SK-N-MC (cell line): ENCODE measurements around the gene ZNF576.

ENCODE experiments used
- DNase-seq: peaks from one replicate; pipeline ENCODE4 v3.0.0-alpha.2; 2011; ENCODE audit warnings: low read depth, low spot score
- H3K27ac ChIP-seq: fragments of 200-600 bp; sonication (generic); 2 replicates; pipeline ENCODE4 v1.5.1; 2016; ENCODE audit warnings: mixed run types
- H3K36me3 ChIP-seq: fragments of 200-600 bp; sonication (generic); 2 replicates; pipeline ENCODE4 v1.6.1; 2017; ENCODE audit warnings: antibody characterized with exemption, low read length, mixed read lengths; ENCODE audit not compliant: insufficient read depth
- H3K4me3 ChIP-seq: fragments of 200-600 bp; sonication (generic); 2 replicates; pipeline ENCODE4 v1.5.1; 2016
- H3K9ac ChIP-seq: fragments of 200-600 bp; sonication (generic); 2 replicates; pipeline ENCODE4 v1.8.0; 2017; ENCODE audit warnings: mixed run types, mixed read lengths; ENCODE audit not compliant: insufficient read length
- H3K9me3 ChIP-seq: fragments of 200-600 bp; sonication (generic); 2 replicates; pipeline ENCODE4 v1.6.1; 2017; ENCODE audit warnings: low read depth, mild to moderate bottlenecking, antibody characterized with exemption, low read length, moderate library complexity, mixed read lengths
- EZH2 ChIP-seq: fragments of 200-600 bp; sonication (generic); IDR thresholded peaks from one replicate; pipeline ENCODE4 v1.6.1; 2017; ENCODE audit warnings: antibody characterized with exemption
- FOXP2 ChIP-seq: optimal IDR thresholded peaks from 2 replicates; pipeline ENCODE3; 2011; ENCODE audit warnings: mild to moderate bottlenecking, moderate library complexity; ENCODE audit not compliant: insufficient read depth; ENCODE audit errors: extremely low read length, control extremely low read depth
- POLR2AphosphoS5 ChIP-seq: IDR thresholded peaks from 2 replicates; pipeline ENCODE4 v1.6.1; 2012; ENCODE audit warnings: mild to moderate bottlenecking, low read depth, low read length, borderline replicate concordance

ZNF576 gene

DNA sequence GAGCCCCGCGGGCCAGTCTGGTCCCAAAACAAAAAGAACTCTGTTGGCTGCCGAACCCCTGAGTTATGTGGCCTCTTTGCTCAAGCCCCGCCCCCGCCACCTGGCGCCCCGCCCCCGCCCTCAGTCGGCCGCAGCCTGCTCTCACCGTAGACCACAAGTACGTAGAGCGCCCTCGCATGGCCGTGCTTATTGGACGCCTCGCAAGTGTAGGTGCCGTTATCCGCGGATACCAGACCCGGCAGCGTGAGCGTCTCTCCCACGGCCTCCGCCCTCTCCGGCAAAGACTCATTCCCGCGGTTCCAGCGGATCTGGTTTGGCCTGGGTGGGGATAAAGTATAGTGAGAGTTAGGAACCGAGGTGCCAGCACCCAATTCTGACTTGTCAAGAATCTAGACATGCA, 28.5 kb downstream of the ZNF576 start:
- H3K9ac ChIP-seq: no peak overlapping the region
- H3K4me3 ChIP-seq: no peak overlapping the region
- no peak overlapping the region for H3K27ac ChIP-seq
- TF ChIP-seq FOXP2 (no peak), EZH2 (no peak), POLR2AphosphoS5 (no peak)
- no peaks in the 10 kb centered on the region for H3K9me3 ChIP-seq
- peaks cover 7% of the 10 kb centered on the region for H3K36me3 ChIP-seq
- no peak for DNase-seq

DNA sequence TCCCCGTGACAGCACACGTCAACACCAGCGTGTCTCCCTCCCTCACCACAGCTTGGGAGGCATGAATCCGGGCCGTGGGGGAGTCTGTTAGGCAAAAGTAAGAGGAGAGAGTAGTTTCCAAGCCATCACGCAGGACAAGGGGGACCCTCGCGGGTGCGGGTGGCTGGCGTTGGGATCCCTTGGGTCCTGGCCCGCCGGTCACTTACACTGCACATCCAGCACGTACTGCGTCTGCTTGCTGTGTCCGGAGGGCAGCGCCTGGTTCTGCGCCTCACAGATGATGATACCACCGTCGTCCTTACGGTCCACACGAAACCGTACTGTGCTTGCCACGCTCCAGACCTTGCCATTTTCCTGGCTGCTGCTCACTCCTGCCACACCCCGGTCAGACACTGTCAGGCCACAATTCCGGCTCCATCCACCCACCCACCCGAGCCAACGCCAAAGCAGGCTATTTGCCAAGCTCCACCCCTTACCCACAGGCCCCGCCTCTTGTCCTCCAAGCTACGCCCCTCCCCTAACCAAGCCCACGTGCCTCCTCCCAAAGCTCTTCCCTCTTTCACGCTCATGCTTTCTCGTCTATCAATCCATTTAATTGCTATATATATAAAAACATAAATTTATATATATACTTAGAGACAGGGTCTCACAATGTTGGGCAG, 29.7 kb downstream of the ZNF576 start:
- no peak overlapping the region for H3K9ac ChIP-seq
- no peak overlapping the region for H3K4me3 ChIP-seq
- H3K9me3 ChIP-seq: no peaks in the 10 kb centered on the region
- TF ChIP-seq FOXP2: no peak
- TF ChIP-seq EZH2: no peak
- TF ChIP-seq POLR2AphosphoS5: no peak
- H3K27ac ChIP-seq: no peak overlapping the region
- no peak for DNase-seq
- peaks cover 7% of the 10 kb centered on the region for H3K36me3 ChIP-seq

DNA sequence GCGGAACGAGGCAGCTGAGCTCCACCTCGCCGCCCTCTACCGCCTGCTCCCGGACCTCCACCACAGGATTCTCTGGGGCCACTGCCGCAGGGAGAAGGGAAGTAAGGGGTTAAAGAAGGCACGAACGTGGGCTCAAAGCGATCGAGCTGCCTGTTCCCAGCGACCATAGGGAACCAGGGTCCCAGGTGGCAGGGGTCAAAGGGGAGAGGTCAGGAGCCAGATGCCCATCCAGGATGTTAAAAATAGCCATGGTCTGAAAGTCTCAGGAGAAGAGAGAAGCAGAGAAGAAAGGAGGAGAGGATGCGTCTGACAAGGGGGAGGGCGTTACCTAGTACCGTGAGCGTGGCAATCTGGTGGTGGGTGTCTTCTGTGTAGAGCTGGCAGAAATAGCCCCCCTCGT, 30.4 kb downstream of the ZNF576 start:
- DNase-seq: no peak
- no peak for TF ChIP-seq POLR2AphosphoS5
- no peak for TF ChIP-seq EZH2
- TF ChIP-seq FOXP2: no peak
- H3K27ac ChIP-seq: no peak overlapping the region
- peaks cover 7% of the 10 kb centered on the region for H3K36me3 ChIP-seq
- H3K4me3 ChIP-seq: no peak overlapping the region
- H3K9me3 ChIP-seq: no peaks in the 10 kb centered on the region
- H3K9ac ChIP-seq: no peak overlapping the region

DNA sequence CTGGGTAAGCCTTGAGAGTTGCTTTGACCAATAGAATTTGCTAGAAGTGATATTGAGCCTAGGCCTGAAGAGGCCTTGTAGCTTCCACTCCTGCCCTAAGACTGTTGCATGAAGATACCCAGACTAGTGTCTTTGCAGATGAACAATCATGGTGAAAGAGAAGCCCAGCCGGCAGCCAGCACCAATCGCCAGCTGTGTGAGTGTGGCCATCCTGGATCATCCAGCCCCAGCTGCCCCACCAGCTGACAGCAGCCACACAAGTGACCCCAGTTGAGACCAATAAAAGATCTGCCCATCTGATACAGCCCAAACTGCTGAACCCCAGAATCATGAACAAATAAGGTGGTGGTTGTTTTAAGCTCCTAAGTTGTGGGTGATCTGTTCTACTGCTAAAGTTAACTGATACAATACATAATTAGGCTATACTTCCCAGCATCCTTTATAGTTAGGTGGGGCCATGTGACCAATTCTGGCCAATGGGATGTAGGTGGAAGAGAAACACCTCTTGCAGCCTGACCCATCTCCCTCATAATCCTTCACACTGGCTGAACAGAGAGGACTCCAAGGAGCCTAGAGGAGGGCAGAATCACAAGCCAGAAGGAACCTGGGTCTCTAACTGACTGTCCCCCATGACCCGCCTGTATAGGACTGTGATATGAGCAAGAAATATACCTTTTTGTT, 32.4 kb downstream of the ZNF576 start:
- no peaks in the 10 kb centered on the region for H3K9me3 ChIP-seq
- H3K4me3 ChIP-seq: no peak overlapping the region
- H3K9ac ChIP-seq: no peak overlapping the region
- DNase-seq: no peak
- no peak overlapping the region for H3K27ac ChIP-seq
- peaks cover 7% of the 10 kb centered on the region for H3K36me3 ChIP-seq
- TF ChIP-seq POLR2AphosphoS5 (no peak), EZH2 (no peak)

DNA sequence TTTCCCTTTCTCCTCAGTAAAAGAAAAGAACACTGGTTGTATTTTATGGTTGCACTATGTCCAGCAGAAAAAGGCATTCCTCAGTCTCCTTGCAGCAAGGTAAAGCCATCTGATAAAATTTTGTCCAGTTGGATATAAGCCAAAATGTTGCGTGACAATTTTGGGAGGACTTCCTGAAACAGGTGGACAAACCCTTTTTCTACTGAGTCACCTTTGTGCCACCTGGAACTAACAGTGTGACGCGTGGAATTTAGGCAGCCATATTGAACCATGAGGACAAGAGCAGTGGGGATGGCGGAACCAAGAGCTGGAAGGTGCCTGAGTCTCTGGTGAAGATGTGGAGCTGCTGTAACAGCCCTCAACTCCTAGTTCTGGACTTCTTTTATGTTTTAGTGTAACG, 35.1 kb downstream of the ZNF576 start:
- Histone ChIP-seq H3K36me3 (no peaks in the 10 kb centered on the region), H3K4me3 (no peak overlapping the region), H3K9me3 (no peaks in the 10 kb centered on the region), H3K9ac (no peak overlapping the region), H3K27ac (no peak overlapping the region)
- no peak for TF ChIP-seq EZH2
- no peak for TF ChIP-seq POLR2AphosphoS5
- no peak for TF ChIP-seq FOXP2
- DNase-seq: no peak

DNA sequence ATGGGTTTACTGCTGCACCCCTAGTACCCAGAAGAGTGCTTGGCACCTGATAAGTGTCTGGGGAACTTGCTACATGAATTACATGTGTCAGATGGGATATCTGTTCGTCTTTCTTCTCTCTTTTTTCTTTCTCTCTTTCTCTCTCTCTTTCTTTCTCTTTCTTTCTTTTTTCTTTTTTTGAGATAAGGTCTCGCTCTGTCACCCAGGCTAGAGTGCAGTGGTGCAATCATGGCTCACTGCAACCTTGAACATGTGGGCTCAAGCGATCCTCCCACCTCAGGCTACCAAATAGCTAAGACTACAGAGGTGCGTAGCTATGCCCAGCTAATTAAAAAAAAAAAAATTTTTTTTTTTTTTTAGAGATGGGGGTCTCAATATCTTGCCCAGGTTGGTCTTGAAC, 37.1 kb downstream of the ZNF576 start:
- Histone ChIP-seq H3K27ac (no peak overlapping the region), H3K9me3 (no peaks in the 10 kb centered on the region), H3K9ac (no peak overlapping the region), H3K36me3 (no peaks in the 10 kb centered on the region), H3K4me3 (no peak overlapping the region)
- TF ChIP-seq POLR2AphosphoS5 (no peak), FOXP2 (no peak), EZH2 (no peak)
- DNase-seq: no peak

DNA sequence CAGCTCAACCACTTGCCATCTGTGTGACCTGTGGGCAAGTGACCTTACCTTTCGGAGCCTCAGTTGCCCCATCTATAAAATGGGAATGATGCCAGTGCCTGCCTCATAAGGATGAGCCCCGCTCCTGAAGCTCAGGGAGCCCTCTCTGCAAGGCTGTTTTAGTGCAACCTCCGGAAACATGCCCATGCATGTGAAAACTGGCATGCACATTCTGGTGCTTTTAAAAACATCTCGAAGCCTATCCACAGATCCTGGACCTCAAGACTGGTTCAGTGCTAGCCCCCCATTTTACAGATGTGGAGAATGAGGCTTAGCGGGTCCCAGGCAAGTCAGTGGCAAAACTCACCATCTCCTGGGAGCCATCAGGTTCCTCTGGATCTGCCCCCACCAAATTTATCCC, 37.7 kb downstream of the ZNF576 start:
- Histone ChIP-seq H3K36me3 (no peaks in the 10 kb centered on the region), H3K9ac (no peak overlapping the region), H3K4me3 (no peak overlapping the region), H3K27ac (no peak overlapping the region), H3K9me3 (no peaks in the 10 kb centered on the region)
- TF ChIP-seq POLR2AphosphoS5 (no peak), FOXP2 (no peak), EZH2 (no peak)
- DNase-seq: no peak

DNA sequence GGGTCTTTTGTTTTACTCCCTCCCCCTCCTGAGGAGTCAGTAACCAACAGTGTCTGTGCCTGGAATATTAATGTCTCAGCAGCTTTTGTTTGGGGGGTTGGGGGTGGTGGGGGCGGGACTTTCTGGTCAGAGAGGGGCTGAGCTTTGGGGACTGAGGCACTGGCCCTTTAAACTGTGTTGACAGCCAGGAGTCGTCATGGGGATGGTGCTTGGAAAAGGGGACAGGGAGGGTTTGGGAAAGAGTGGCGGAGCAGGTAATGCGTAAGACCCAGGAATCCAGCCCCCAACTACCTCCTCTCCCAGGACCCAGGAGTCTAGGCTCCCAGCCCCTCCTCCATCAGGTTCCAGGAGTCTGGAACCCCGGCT, 38.1 kb downstream of the ZNF576 start:
- Histone ChIP-seq H3K9ac (no peak overlapping the region), H3K4me3 (no peak overlapping the region)

More for the DNA sequence above, 38.1 kb downstream of the ZNF576 start:
- Histone ChIP-seq H3K27ac (no peak overlapping the region), H3K36me3 (no peaks in the 10 kb centered on the region), H3K9me3 (no peaks in the 10 kb centered on the region)
- no peak for DNase-seq
- TF ChIP-seq EZH2: no peak
- TF ChIP-seq POLR2AphosphoS5: no peak
- TF ChIP-seq FOXP2: no peak
